SK-N-SH treated with all-trans-retinoic acid at 6 μM for 48 hours (cell line): ENCODE results near the gene TTC29.
"Not testable (repeated sequence)": the region's sequence is repeated elsewhere in the genome, so short reads cannot be mapped to it uniquely, and the experiment has no call there.

Source experiments
- ATAC-seq: fragments of 200-7000 bp; cut with Tn5 transposase; 3 replicates; pipeline ENCODE4 v1.9.1; 2020; ENCODE audit warnings: mild to moderate bottlenecking, moderate library complexity
- ARNTL ChIP-seq: fragments of 450-650 bp; formaldehyde crosslinking; IDR thresholded peaks from 2 replicates; pipeline ENCODE4 v1.5.0; 2020; ENCODE audit warnings: low read depth, mild to moderate bottlenecking, moderate library complexity, borderline replicate concordance
- BACH2 ChIP-seq: fragments of 250-450 bp; sonication (Bioruptor Pico); IDR thresholded peaks from 2 replicates; pipeline ENCODE4 v1.9.0; 2021; ENCODE audit warnings: mild to moderate bottlenecking, borderline replicate concordance
- ESRRG ChIP-seq: fragments of 250-450 bp; sonication (Bioruptor Pico); IDR thresholded peaks from 2 replicates; pipeline ENCODE4 v1.6.1; 2021; ENCODE audit warnings: mild to moderate bottlenecking
- ISL1 ChIP-seq: fragments of 250-450 bp; sonication (Bioruptor Pico); IDR thresholded peaks from 2 replicates; pipeline ENCODE4 v2.1.2; 2022; ENCODE audit warnings: mild to moderate bottlenecking, moderate library complexity
- OSR1 ChIP-seq: fragments of 250-450 bp; sonication (Bioruptor Pico); IDR thresholded peaks from 2 replicates; pipeline ENCODE4 v1.8.0; 2022; ENCODE audit warnings: moderate library complexity, mild to moderate bottlenecking, inconsistent platforms
- PPARA ChIP-seq: fragments of 250-450 bp; sonication (Bioruptor Pico); IDR thresholded peaks from 2 replicates; pipeline ENCODE4 v1.5.0; 2020; ENCODE audit warnings: mild to moderate bottlenecking, borderline replicate concordance
- RARB ChIP-seq: fragments of 250-450 bp; sonication (Bioruptor Pico); IDR thresholded peaks from 2 replicates; pipeline ENCODE4 v1.8.0; 2021; ENCODE audit warnings: mild to moderate bottlenecking, moderate library complexity
- TCF4 ChIP-seq: fragments of 250-450 bp; sonication (Bioruptor Pico); IDR thresholded peaks from 2 replicates; pipeline ENCODE4 v1.8.0; 2021; ENCODE audit warnings: mild to moderate bottlenecking, moderate library complexity, borderline replicate concordance
- TOX ChIP-seq: fragments of 250-450 bp; sonication (Bioruptor Pico); IDR thresholded peaks from 2 replicates; pipeline ENCODE4 v1.8.0; 2021; ENCODE audit warnings: mild to moderate bottlenecking, moderate library complexity, borderline replicate concordance
- ZC3H10 ChIP-seq: fragments of 250-450 bp; sonication (Bioruptor Pico); IDR thresholded peaks from 2 replicates; pipeline ENCODE4 v1.5.1; 2021; ENCODE audit warnings: mild to moderate bottlenecking, moderate library complexity
- ZFP3 ChIP-seq: fragments of 250-450 bp; sonication (Bioruptor Pico); IDR thresholded peaks from 2 replicates; pipeline ENCODE4 v1.5.0; 2020; ENCODE audit warnings: mild to moderate bottlenecking, moderate library complexity
- ZFP30 ChIP-seq: fragments of 450-650 bp; formaldehyde crosslinking; IDR thresholded peaks from 2 replicates; pipeline ENCODE4 v1.5.0; 2022; ENCODE audit warnings: mild to moderate bottlenecking, moderate library complexity
- ZNF565 ChIP-seq: fragments of 450-650 bp; formaldehyde crosslinking; conservative IDR thresholded peaks from 2 replicates; pipeline ENCODE4 v1.5.0; 2020; ENCODE audit warnings: low read depth, mild to moderate bottlenecking, moderate library complexity
- ZNF70 ChIP-seq: fragments of 450-650 bp; formaldehyde crosslinking; IDR thresholded peaks from 2 replicates; pipeline ENCODE4 v1.5.0; 2020; ENCODE audit warnings: mild to moderate bottlenecking, moderate library complexity
- ZNF8 ChIP-seq: fragments of 450-650 bp; formaldehyde crosslinking; IDR thresholded peaks from 2 replicates; pipeline ENCODE4 v1.5.0; 2020; ENCODE audit warnings: mild to moderate bottlenecking, moderate library complexity
- TF ChIP-seq, protein P1 (sequence below): fragments of 250-450 bp; sonication (Bioruptor Pico); IDR thresholded peaks from 2 replicates; pipeline ENCODE4 v1.8.0; 2020; ENCODE audit warnings: mild to moderate bottlenecking, moderate library complexity, borderline replicate concordance
- TF ChIP-seq, protein P2 (sequence below): fragments of 250-450 bp; sonication (Bioruptor Pico); IDR thresholded peaks from 2 replicates; pipeline ENCODE4 v1.5.1; 2020; ENCODE audit warnings: low read depth, mild to moderate bottlenecking, moderate library complexity
- TF ChIP-seq, protein P3 (sequence below): fragments of 250-450 bp; sonication (Bioruptor Pico); IDR thresholded peaks from 2 replicates; pipeline ENCODE4 v1.5.1; 2021; ENCODE audit warnings: mild to moderate bottlenecking, moderate library complexity

TTC29 gene

DNA sequence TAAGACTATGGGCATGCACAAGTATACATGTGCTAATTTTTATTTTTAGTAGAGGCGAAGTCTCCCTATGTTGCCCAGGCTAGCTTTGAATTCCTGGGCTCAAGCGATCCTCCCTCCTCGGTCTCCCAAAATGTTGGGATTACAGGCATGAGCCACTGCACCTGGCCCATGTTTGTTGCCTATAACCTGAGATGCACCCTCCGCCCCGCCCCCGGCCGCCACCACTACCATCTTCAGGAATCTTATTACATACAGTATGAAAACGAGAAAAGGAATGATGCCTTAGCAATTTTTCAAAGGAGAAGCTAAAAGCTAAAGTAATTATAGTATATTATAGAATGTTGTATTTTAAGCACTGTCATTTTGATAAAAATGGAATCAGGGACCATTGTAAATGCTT lies 245.8 kb downstream of the TTC29 start (continued):
- TF ChIP-seq, protein P1, sequence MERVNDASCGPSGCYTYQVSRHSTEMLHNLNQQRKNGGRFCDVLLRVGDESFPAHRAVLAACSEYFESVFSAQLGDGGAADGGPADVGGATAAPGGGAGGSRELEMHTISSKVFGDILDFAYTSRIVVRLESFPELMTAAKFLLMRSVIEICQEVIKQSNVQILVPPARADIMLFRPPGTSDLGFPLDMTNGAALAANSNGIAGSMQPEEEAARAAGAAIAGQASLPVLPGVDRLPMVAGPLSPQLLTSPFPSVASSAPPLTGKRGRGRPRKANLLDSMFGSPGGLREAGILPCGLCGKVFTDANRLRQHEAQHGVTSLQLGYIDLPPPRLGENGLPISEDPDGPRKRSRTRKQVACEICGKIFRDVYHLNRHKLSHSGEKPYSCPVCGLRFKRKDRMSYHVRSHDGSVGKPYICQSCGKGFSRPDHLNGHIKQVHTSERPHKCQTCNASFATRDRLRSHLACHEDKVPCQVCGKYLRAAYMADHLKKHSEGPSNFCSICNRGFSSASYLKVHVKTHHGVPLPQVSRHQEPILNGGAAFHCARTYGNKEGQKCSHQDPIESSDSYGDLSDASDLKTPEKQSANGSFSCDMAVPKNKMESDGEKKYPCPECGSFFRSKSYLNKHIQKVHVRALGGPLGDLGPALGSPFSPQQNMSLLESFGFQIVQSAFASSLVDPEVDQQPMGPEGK (CRISPR knock-in tag) = no peak
- TF ChIP-seq ARNTL (CRISPR knock-in tag) = no peak
- TF ChIP-seq ISL1 (CRISPR knock-in tag) = no peak
- no peak for TF ChIP-seq ZNF70 (CRISPR knock-in tag)
- TF ChIP-seq ZFP3 = no peak
- TF ChIP-seq ZFP30 (CRISPR knock-in tag) = no peak
- no peak for TF ChIP-seq ZNF565 (CRISPR knock-in tag)
- TF ChIP-seq, protein P2, sequence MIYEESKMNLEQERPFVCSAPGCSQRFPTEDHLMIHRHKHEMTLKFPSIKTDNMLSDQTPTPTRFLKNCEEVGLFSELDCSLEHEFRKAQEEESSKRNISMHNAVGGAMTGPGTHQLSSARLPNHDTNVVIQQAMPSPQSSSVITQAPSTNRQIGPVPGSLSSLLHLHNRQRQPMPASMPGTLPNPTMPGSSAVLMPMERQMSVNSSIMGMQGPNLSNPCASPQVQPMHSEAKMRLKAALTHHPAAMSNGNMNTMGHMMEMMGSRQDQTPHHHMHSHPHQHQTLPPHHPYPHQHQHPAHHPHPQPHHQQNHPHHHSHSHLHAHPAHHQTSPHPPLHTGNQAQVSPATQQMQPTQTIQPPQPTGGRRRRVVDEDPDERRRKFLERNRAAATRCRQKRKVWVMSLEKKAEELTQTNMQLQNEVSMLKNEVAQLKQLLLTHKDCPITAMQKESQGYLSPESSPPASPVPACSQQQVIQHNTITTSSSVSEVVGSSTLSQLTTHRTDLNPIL (CRISPR knock-in tag) = no peak
- no peak for TF ChIP-seq RARB (CRISPR knock-in tag)
- no peak for TF ChIP-seq TOX (CRISPR knock-in tag)
- TF ChIP-seq ZNF8 (CRISPR knock-in tag) = no peak
- no peak for TF ChIP-seq ZC3H10

DNA sequence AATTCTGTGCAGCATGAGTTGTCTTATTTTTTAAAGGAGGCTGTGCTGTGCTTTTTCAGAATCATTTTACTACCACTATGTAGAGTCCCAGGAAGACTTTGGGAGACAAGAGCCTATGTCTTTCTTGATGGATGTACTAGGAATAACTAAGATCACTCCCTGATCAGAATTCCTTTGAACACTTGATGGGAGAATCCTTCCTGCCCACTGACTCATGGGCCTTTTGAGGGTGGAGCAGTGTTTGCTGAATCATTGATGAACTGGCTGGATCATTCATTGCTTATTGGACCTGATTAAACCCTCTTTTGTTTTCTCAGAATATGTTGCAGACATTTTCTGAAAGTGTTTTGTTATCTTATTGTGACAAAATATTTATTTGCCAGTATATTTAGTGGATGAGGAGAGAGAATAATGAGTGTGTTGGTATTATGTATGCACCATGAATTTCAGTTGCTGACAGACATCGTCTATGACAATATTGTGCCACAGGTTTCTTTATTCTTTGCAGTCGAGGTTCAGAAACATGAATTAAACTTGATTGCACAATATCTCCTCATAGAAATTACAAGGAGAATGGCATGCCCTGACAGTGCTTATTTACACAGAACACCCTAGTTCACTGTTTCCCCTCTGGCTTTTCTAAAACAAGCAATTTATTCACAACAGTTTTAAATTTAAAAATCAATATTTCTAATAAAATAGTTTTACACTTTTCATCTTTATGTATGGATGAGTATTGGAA lies 270.7 kb downstream of the TTC29 start:
- TF ChIP-seq BACH2 (CRISPR knock-in tag) = no peak
- TF ChIP-seq ZFP30 (CRISPR knock-in tag) = no peak
- TF ChIP-seq ZC3H10 = no peak
- no peak for TF ChIP-seq ESRRG
- TF ChIP-seq TCF4 (CRISPR knock-in tag) = no peak
- ATAC-seq = no peak

DNA sequence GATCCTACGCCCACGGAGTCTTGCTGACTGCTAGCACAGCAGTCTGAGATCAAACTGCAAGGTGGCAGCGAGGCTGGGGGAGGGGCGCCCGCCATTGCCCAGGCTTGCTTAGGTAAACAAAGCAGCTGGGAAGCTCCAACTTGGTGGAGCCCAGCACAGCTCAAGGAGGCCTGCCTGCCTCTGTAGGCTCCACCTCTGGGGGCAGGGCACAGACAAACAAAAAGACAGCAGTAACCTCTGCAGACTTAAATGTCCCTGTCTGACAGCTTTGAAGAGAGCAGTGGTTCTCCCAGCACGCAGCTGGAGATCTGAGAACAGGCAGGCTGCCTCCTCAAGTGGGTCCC lies 281.7 kb downstream of the TTC29 start:
- ATAC-seq = not testable (repeated sequence)

DNA sequence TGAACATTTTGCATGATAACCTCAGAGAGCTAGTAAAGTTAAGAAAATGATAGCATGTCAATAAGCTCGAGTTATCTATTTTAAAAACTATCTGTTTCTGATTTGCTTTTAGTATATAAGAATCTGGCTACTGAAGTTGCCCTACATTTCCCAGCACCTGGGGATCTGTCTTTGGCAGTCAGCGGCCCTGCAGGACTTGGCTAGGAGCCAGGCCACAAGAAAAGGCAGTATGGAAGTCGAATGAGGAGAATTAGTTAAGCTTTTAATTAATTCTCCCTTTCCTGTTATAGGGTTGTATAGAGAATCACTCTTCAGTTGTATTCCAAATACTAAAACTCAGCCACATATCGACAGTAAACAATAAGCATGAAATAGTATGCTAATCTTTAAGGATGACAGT lies 284.3 kb downstream of the TTC29 start:
- no peak for ATAC-seq
- no peak for TF ChIP-seq PPARA (CRISPR knock-in tag)
- TF ChIP-seq TCF4 (CRISPR knock-in tag) = no peak
- no peak for TF ChIP-seq ESRRG
- TF ChIP-seq, protein P3, sequence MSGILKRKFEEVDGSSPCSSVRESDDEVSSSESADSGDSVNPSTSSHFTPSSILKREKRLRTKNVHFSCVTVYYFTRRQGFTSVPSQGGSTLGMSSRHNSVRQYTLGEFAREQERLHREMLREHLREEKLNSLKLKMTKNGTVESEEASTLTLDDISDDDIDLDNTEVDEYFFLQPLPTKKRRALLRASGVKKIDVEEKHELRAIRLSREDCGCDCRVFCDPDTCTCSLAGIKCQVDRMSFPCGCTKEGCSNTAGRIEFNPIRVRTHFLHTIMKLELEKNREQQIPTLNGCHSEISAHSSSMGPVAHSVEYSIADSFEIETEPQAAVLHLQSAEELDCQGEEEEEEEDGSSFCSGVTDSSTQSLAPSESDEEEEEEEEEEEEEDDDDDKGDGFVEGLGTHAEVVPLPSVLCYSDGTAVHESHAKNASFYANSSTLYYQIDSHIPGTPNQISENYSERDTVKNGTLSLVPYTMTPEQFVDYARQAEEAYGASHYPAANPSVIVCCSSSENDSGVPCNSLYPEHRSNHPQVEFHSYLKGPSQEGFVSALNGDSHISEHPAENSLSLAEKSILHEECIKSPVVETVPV (CRISPR knock-in tag) = no peak
- no peak for TF ChIP-seq OSR1 (CRISPR knock-in tag)
- TF ChIP-seq, protein P1 (CRISPR knock-in tag) = no peak
- TF ChIP-seq TOX (CRISPR knock-in tag) = no peak
- TF ChIP-seq BACH2 (CRISPR knock-in tag) = no peak
